T-cell (primary cell): ENCODE measurements around the gene SAPCD2. TPM values are rescaled to one million over a fixed set of nuclear protein-coding genes. Genes with fewer than 3 reads are reported as not detected.
A peak's percentile ranks its signal among the peaks of the same experiment; 100 is the strongest.

Source experiments
- ATAC-seq, 4 experiments: fragments of 200-7000 bp in 3 of 4; fragments of 150-1000 bp in 1 of 4; cut with Tn5 transposase; replicated peaks in 1 of 4; 1 replicate in 3 of 4; 2 replicates in 1 of 4; pipeline ENCODE4 v1.10.0; 2021; ENCODE audit warnings: moderate library complexity in 3 of 4, mild to moderate bottlenecking in 2 of 4, moderate number of reproducible peaks in 1 of 4
- CTCF ChIA-PET, 2 donors: fragments of 300-600 bp; sonication (Branson Sonifier 250); formaldehyde crosslinking; loops; one replicate each; lab custom pipeline; 2022; ENCODE audit warnings: antibody characterized with exemption in 2 of 2; lab: Charles Lee
- POLR2A ChIA-PET, 2 donors: fragments of 300-600 bp; sonication (Branson Sonifier 250); formaldehyde crosslinking; loops; one replicate each; lab custom pipeline; 2022; ENCODE audit warnings: antibody characterized with exemption in 2 of 2; lab: Charles Lee
- DNase-seq, 35 experiments: peaks; one replicate each; pipeline versions ENCODE4 v3.0.0 to v3.0.0-alpha.2; 2013 to 2023
- H3K27ac ChIP-seq: one replicate; pipeline ENCODE4 v1.5.1; 2013; ENCODE audit warnings: low read length
- H3K27me3 ChIP-seq, 2 experiments: replicated peaks in 1 of 2; 1 replicate in 1 of 2; 2 replicates in 1 of 2; pipeline versions ENCODE4 v1.6.1 to v1.7.0; 2013; ENCODE audit warnings: low read length in 1 of 2, mixed read lengths in 1 of 2; ENCODE audit not compliant: control insufficient read depth in 2 of 2, insufficient read depth in 2 of 2; ENCODE audit errors: extremely low read depth in 1 of 2
- H3K36me3 ChIP-seq, 2 donors: 1 replicate in 1 of 2; 2 replicates in 1 of 2; pipeline versions ENCODE4 v1.6.1 to v1.7.0; 2013; ENCODE audit warnings: low read length in 1 of 2; ENCODE audit not compliant: control insufficient read depth in 2 of 2, insufficient read depth in 1 of 2; ENCODE audit errors: extremely low read depth in 1 of 2
- H3K4me1 ChIP-seq, 2 experiments: 1 replicate in 1 of 2; 2 replicates in 1 of 2; pipeline versions ENCODE4 v1.6.1 to v1.7.0; 2013; ENCODE audit warnings: low read length in 2 of 2, mixed read lengths in 1 of 2; ENCODE audit not compliant: insufficient read depth in 2 of 2, control insufficient read depth in 1 of 2; ENCODE audit errors: extremely low read depth in 1 of 2
- H3K4me3 ChIP-seq, 2 donors: 1 replicate in 1 of 2; 2 replicates in 1 of 2; pipeline versions ENCODE4 v1.5.1 to v1.7.0; 2013; ENCODE audit warnings: mild to moderate bottlenecking in 2 of 2, low read length in 1 of 2, moderate library complexity in 1 of 2; ENCODE audit not compliant: control insufficient read depth in 1 of 2; ENCODE audit errors: extremely low read depth in 1 of 2
- H3K9me3 ChIP-seq: 2 replicates; pipeline ENCODE4 v1.7.0; 2013
- H3K27ac Mint-ChIP-seq, 2 donors: one replicate each; pipeline ENCODE4 v1.8.0; 2020 to 2021; ENCODE audit warnings: mild to moderate bottlenecking in 2 of 2, mixed read lengths in 2 of 2
- H3K27me3 Mint-ChIP-seq, 2 donors: one replicate each; pipeline ENCODE4 v1.8.0; 2021 to 2022; ENCODE audit warnings: mixed read lengths in 2 of 2
- H3K36me3 Mint-ChIP-seq: one replicate; pipeline ENCODE4 v1.8.0; 2021; ENCODE audit warnings: mixed read lengths
- H3K4me1 Mint-ChIP-seq, 3 donors: one replicate each; pipeline ENCODE4 v1.8.0; 2020 to 2022; ENCODE audit warnings: mixed read lengths in 3 of 3, mild to moderate bottlenecking in 1 of 3
- H3K4me3 Mint-ChIP-seq, 3 donors: one replicate each; pipeline ENCODE4 v1.8.0; 2020 to 2022; ENCODE audit warnings: mild to moderate bottlenecking in 3 of 3, mixed read lengths in 3 of 3, moderate library complexity in 3 of 3
- H3K9me3 Mint-ChIP-seq, 3 donors: one replicate each; pipeline ENCODE4 v1.8.0; 2020 to 2022; ENCODE audit warnings: mixed read lengths in 3 of 3
- WGBS: methylation state at CpG from one replicate; pipeline ENCODE4 v1.1.5; 2013; ENCODE audit warnings: missing lambda C conversion rate; ENCODE audit not compliant: insufficient coverage; 5-methylcytosine and 5-hydroxymethylcytosine counted together
- total RNA-seq, 35 experiments: library from RNA in 6 of 35; stranded (reverse) in 6 of 35; fragments of 120-200 nt in 1 of 35; gene quantifications; one replicate each; pipeline versions ENCODE4 v1.2.1 to v1.2.4 and lab custom pipeline; 2013 to 2026

Gene SAPCD2
- total RNA-seq, 5 donors from 2014 or later (not counting 1 experiment from before 2014, with no cell fraction given) = 0.33 to 1.0 (median 0.83) TPM

- peaks cover 8% of the 10 kb centered on the region for H3K36me3 Mint-ChIP-seq
- H3K9me3 ChIP-seq = no peaks in the 10 kb centered on the region
- ATAC-seq (no peak), DNase-seq (no peak)
- H3K4me1 Mint-ChIP-seq = peaks cover 16 to 28% (median 17%) of the 10 kb centered on the region in 3 donors
- H3K27me3 ChIP-seq = peaks cover 0 to 8% of the 10 kb centered on the region in 2 experiments
- peaks cover 11 to 33% of the 10 kb centered on the region in 2 experiments for H3K4me1 ChIP-seq
- H3K27me3 Mint-ChIP-seq = no peaks in the 10 kb centered on the region
- H3K27ac Mint-ChIP-seq = no peak overlapping the region
- no peak overlapping the region for H3K4me3 ChIP-seq
- H3K4me3 Mint-ChIP-seq = no peak overlapping the region
- CTCF ChIA-PET = no interaction called here
- POLR2A ChIA-PET = no interaction called here
- H3K9me3 Mint-ChIP-seq = no peaks in the 10 kb centered on the region
- H3K36me3 ChIP-seq = peaks cover 0 to 14% of the 10 kb centered on the region in 2 donors
- WGBS = 77% methylated on average over 4 of the region's 8 CpGs
- no peak overlapping the region for H3K27ac ChIP-seq
These were observed 12.6 kb upstream of the SAPCD2 start for GRCh38 chr9:137082925-137083290.

GRCh38 chr9:137082222-137082924 is 12.0 kb upstream of the SAPCD2 start:
- H3K4me1 ChIP-seq = peaks cover 7 to 31% of the 10 kb centered on the region in 2 experiments
- H3K36me3 Mint-ChIP-seq = peaks cover 8% of the 10 kb centered on the region
- ChIA-PET POLR2A (no interaction called here), CTCF (no interaction called here)
- no peaks in the 10 kb centered on the region for H3K9me3 ChIP-seq
- H3K9me3 Mint-ChIP-seq = no peaks in the 10 kb centered on the region
- H3K27me3 ChIP-seq = peaks cover 0 to 8% of the 10 kb centered on the region in 2 experiments
- ATAC-seq (no peak), DNase-seq (no peak)
- H3K36me3 ChIP-seq = peaks cover 0 to 14% of the 10 kb centered on the region in 2 donors
- no peaks in the 10 kb centered on the region for H3K27me3 Mint-ChIP-seq
- H3K4me3 ChIP-seq = no peak overlapping the region
- no peak overlapping the region for H3K27ac ChIP-seq
- WGBS = 96% methylated on average over 14 of the region's 16 CpGs
- H3K4me1 Mint-ChIP-seq = peaks cover 10 to 22% (median 12%) of the 10 kb centered on the region in 3 donors
- no peak overlapping the region for H3K4me3 Mint-ChIP-seq
- no peak overlapping the region for H3K27ac Mint-ChIP-seq

- H3K4me1 ChIP-seq = peaks cover 0 to 28% of the 10 kb centered on the region in 2 experiments
- H3K27me3 ChIP-seq = peaks cover 0 to 6% of the 10 kb centered on the region in 2 experiments
- H3K36me3 Mint-ChIP-seq = peaks cover 8% of the 10 kb centered on the region
- H3K4me3 ChIP-seq = no peak overlapping the region
- ChIA-PET CTCF (no interaction called here), POLR2A (no interaction called here)
- no peaks in the 10 kb centered on the region for H3K9me3 Mint-ChIP-seq
- ATAC-seq (no peak), DNase-seq (no peak)
- no peak overlapping the region for H3K27ac Mint-ChIP-seq
- WGBS = 95% methylated on average over 17 of the region's 24 CpGs
- H3K4me3 Mint-ChIP-seq = peak overlapping the region in 1 of 3 donors; percentile 42
- no peak overlapping the region for H3K27ac ChIP-seq
- no peaks in the 10 kb centered on the region for H3K9me3 ChIP-seq
- H3K27me3 Mint-ChIP-seq = no peaks in the 10 kb centered on the region
- H3K36me3 ChIP-seq = peaks cover 0 to 14% of the 10 kb centered on the region in 2 donors
- peaks cover 6 to 16% (median 7%) of the 10 kb centered on the region in 3 donors for H3K4me1 Mint-ChIP-seq
These were observed 10.1 kb upstream of the SAPCD2 start for GRCh38 chr9:137080260-137081122.

GRCh38 chr9:137079401-137079787 is 9.0 kb upstream of the SAPCD2 start:
- Histone ChIP-seq H3K27me3 (peaks cover 0 to 6% of the 10 kb centered on the region in 2 experiments), H3K9me3 (no peaks in the 10 kb centered on the region), H3K4me3 (no peak overlapping the region), H3K27ac (no peak overlapping the region), H3K4me1 (peaks cover 0 to 23% of the 10 kb centered on the region in 2 experiments), H3K36me3 (peaks cover 0 to 14% of the 10 kb centered on the region in 2 donors)
- peak overlapping the region in 2 of 3 donors; percentile 42 to 58 for H3K4me3 Mint-ChIP-seq
- no peaks in the 10 kb centered on the region for H3K27me3 Mint-ChIP-seq
- WGBS = 99% methylated on average over 13 of the region's 13 CpGs
- no peaks in the 10 kb centered on the region for H3K9me3 Mint-ChIP-seq
- no peak for DNase-seq
- no peak overlapping the region for H3K27ac Mint-ChIP-seq
- H3K36me3 Mint-ChIP-seq = peaks cover 8% of the 10 kb centered on the region
- H3K4me1 Mint-ChIP-seq = peaks cover 4 to 11% (median 5%) of the 10 kb centered on the region in 3 donors
- ChIA-PET POLR2A (no interaction called here), CTCF (no interaction called here)
- ATAC-seq = no peak

GRCh38 chr9:137078701-137079400 is 8.5 kb upstream of the SAPCD2 start:
- ChIA-PET CTCF (no interaction called here), POLR2A (no interaction called here)
- peaks cover 4 to 11% (median 5%) of the 10 kb centered on the region in 3 donors for H3K4me1 Mint-ChIP-seq
- H3K9me3 Mint-ChIP-seq = no peaks in the 10 kb centered on the region
- no peak overlapping the region for H3K27ac Mint-ChIP-seq
- peaks cover 0 to 6% of the 10 kb centered on the region in 2 experiments for H3K27me3 ChIP-seq
- H3K4me3 ChIP-seq = no peak overlapping the region
- H3K4me1 ChIP-seq = peaks cover 0 to 23% of the 10 kb centered on the region in 2 experiments
- peaks cover 0 to 14% of the 10 kb centered on the region in 2 donors for H3K36me3 ChIP-seq
- no peak for DNase-seq
- 94% methylated on average over 51 of the region's 51 CpGs for WGBS
- no peaks in the 10 kb centered on the region for H3K9me3 ChIP-seq
- peaks cover 8% of the 10 kb centered on the region for H3K36me3 Mint-ChIP-seq
- H3K27me3 Mint-ChIP-seq = no peaks in the 10 kb centered on the region
- H3K4me3 Mint-ChIP-seq = peak overlapping the region; percentile 36 to 72 (median 58)
- H3K27ac ChIP-seq = no peak overlapping the region
- no peak for ATAC-seq
